Measurements from ENCODE around the gene FAM177B.

Gene FAM177B

DNA sequence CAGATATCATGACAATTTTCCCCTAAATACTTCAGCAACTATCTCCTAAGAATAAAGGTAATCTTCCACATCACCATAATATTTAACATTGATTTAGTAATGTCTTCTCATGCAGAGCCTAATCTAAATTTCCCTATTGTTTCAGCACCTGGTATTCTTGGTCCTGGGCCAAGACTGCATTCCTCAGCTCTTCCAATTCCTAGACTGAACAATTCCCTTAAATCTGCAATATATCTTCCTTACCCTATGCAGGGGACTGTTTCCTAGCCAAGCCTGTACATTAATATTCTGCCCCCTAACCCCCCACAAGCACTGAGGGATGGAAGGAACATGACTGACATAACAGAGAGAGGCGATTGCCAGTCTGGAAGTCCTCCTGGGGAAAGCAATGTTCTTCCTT lies 49.1 kb downstream of the FAM177B start:
- TF ChIP-seq, protein P1, sequence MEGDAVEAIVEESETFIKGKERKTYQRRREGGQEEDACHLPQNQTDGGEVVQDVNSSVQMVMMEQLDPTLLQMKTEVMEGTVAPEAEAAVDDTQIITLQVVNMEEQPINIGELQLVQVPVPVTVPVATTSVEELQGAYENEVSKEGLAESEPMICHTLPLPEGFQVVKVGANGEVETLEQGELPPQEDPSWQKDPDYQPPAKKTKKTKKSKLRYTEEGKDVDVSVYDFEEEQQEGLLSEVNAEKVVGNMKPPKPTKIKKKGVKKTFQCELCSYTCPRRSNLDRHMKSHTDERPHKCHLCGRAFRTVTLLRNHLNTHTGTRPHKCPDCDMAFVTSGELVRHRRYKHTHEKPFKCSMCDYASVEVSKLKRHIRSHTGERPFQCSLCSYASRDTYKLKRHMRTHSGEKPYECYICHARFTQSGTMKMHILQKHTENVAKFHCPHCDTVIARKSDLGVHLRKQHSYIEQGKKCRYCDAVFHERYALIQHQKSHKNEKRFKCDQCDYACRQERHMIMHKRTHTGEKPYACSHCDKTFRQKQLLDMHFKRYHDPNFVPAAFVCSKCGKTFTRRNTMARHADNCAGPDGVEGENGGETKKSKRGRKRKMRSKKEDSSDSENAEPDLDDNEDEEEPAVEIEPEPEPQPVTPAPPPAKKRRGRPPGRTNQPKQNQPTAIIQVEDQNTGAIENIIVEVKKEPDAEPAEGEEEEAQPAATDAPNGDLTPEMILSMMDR (IDR thresholded peaks at IDR 0.05; ENCODE audit: low read depth, low read length), result no peak
- H3K4me3 ChIP-seq (ENCODE audit: low read depth, low read length), result no peak overlapping the region

DNA sequence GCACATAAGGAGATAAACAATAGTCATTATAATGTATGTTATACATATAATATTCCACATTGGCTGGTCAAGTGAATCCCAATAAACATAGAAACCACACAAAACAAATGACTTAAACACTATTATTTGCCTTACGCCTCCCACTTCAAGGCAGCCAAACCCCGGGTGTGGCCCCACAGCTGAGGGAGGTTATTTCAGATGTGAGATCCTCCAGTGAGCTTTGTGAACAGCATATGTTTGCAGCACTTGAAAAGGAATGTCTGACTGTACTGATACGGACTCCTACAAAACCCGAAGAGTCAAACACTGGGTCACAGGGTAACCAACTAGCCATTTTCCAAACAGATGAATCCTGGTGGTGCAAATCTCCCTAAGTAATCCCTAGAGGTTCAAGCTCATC lies 50.7 kb downstream of the FAM177B start:
- TF ChIP-seq, protein P1 (IDR thresholded peaks at IDR 0.05; ENCODE audit: low read depth, low read length), result no peak
- H3K4me3 ChIP-seq (ENCODE audit: low read depth, low read length), result no peak overlapping the region

DNA sequence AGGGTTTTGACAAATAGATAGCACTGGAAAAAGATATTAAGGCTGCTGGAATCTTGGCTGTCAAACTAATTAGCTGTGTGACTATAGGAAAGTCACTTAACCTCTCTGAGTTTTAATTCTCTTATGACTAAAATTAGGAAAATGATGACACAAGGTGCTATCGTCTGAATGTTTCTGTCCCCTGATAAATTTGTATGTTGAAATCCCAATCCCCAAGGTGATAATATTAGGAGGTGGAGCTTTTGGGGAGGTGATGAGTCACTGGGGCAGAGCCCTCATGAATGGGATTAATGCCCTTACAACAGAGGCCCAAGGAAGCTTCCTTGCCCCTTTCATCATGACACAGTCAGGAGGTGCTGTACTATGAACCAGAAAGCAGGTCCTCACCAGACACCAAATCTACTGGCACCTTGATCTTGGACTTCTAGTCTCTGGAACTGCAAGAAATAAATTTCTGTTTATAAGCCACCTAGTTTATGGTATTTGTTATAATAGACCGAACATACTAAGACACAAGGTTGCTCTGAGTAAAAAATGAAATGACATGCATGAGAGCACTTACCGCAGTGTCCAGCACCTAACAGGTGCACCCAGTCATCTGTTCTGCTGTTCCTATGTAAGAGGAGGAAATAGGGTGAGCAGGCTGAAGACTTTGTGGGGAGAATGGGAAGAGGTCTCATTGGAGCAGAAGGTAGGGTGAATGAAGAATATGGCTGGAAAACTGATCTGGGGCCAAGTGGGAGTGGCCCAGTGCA lies 51.6 kb downstream of the FAM177B start:
- TF ChIP-seq, protein P1 (IDR thresholded peaks at IDR 0.05; ENCODE audit: low read depth, low read length), result no peak
- no peak overlapping the region for H3K4me3 ChIP-seq (ENCODE audit: low read depth, low read length)

DNA sequence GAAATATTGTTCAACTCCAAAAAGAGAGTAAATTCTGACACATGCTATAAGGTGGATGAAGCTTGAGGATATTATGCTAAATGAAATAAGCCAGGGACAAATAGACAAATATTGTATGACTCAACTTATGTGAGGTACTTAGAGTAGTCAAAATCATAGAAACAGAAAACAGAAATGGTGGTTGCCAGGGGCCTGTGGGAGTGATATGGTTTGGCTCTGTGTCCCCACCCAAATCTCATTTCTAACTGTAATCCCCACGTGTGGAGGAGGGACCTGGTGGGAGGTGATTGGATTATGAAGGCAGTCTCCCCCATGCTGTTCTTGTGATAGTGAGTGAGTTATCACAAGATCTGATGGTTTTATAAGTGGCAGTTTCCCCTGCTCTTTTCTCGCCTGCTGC lies 53.1 kb downstream of the FAM177B start:
- TF ChIP-seq, protein P1 (IDR thresholded peaks at IDR 0.05; ENCODE audit: low read depth, low read length), result no peak
- no peak overlapping the region for H3K4me3 ChIP-seq (ENCODE audit: low read depth, low read length)

DNA sequence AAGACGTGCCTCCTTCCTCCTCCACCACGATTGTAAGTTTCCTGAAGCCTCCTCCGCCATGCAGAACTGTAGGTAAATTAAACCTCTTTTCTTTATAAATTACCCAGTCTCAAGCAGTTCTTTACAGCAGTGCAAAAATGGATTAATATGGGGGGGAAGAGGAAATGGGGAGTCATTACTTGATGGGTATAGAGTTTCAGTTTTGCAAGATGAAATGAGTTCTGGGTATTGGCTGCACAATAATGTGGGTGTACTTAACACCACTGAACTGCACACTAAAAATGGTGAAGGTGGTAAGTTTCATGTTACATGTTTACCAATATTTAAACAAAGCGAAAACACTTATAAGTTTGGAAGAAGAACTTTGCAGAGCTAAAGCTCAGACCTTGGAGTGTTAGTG lies 53.5 kb downstream of the FAM177B start:
- TF ChIP-seq, protein P1 (IDR thresholded peaks at IDR 0.05; ENCODE audit: low read depth, low read length), result no peak
- H3K4me3 ChIP-seq (ENCODE audit: low read depth, low read length), result no peak overlapping the region

DNA sequence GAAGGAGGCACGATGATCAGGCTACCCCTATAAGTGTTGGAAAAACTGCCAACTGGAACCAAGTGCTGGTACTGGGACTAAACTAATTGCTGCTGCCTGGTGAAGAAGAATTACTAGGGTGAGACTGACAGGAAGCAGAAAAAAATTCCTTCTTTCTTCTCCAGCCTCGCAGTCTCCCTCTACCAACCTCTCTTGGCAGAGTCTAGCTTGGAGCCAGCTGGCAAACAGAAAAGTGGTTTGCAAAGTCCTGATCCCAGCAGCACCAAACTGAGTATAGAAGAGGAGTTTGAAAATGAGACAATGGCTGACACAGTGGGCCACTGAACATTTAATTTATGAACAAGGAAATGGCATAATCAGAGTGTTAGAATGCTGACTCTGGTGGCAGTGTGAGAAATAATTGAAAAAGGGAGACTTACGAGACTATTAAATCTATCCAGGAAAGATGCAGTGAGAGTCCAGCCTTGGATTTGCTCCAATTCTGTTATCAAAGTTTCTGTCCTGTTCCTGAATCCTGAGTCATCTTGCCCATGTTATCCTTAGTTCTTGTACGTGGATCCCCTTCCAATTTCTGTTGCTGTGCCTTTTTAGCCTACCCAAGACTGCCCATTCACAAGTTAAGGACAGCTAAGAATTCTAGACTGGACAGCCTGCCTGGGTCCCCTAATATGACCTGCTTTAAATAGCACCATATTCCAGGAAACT lies 54.2 kb downstream of the FAM177B start:
- TF ChIP-seq, protein P1 (IDR thresholded peaks at IDR 0.05; ENCODE audit: low read depth, low read length), result no peak
- H3K4me3 ChIP-seq (ENCODE audit: low read depth, low read length), result no peak overlapping the region

DNA sequence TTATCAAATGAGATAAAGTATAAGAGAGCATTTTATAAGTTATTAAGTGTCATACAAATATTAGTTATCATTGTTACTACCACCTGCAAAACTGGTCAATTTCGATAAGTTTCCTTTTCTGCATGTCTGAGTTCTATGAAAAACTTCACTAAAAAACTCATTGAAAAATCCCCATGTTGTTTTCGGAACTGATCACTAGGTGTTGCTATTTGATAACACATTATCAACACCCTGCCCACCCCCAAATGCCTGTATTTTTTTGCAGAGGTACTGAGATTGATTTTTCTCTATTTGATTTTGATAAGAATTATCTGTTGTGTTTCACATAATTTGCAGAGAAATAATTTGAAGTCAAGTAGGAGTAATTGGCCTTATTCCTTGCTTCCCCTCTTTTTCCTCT lies 55.7 kb downstream of the FAM177B start:
- H3K4me3 ChIP-seq (ENCODE audit: low read depth, low read length), result no peak overlapping the region
- TF ChIP-seq, protein P1 (IDR thresholded peaks at IDR 0.05; ENCODE audit: low read depth, low read length), result peak; percentile 27; the same call in 1 of the 2 replicates
